GM12864 (cell line): ENCODE results near the gene RASD2.

Experiments used
- DNase-seq: peaks from one replicate; pipeline ENCODE4 v3.0.0-alpha.2; 2011; ENCODE audit warnings: low read depth
- H3K4me3 ChIP-seq: 2 replicates; pipeline ENCODE4 v1.5.1; 2011; ENCODE audit warnings: mild to moderate bottlenecking, low read depth, low read length, control low read depth
- CTCF ChIP-seq: IDR thresholded peaks from 2 replicates; pipeline ENCODE4 v1.5.1; 2011; ENCODE audit warnings: low read depth, mild to moderate bottlenecking, moderate library complexity, low read length, control low read depth, inconsistent platforms; ENCODE audit errors: missing control alignments

The RASD2 gene

GRCh38 chr22:35525687-35526332, 14.8 kb upstream of the RASD2 start:
- H3K4me3 ChIP-seq, result no peak overlapping the region
- no peak for DNase-seq
- no peak for TF ChIP-seq CTCF

GRCh38 chr22:35526333-35526979, 14.2 kb upstream of the RASD2 start:
- no peak overlapping the region for H3K4me3 ChIP-seq
- TF ChIP-seq CTCF, result no peak
- no peak for DNase-seq

- no peak for TF ChIP-seq CTCF
- DNase-seq, result no peak
- H3K4me3 ChIP-seq, result no peak overlapping the region
These were observed 11.7 kb upstream of the RASD2 start for GRCh38 chr22:35528927-35529326.

- no peak overlapping the region for H3K4me3 ChIP-seq
- no peak for TF ChIP-seq CTCF
- no peak for DNase-seq
These were observed 9.9 kb upstream of the RASD2 start for GRCh38 chr22:35530700-35531099.

- no peak for TF ChIP-seq CTCF
- no peak overlapping the region for H3K4me3 ChIP-seq
- no peak for DNase-seq
These were observed 9.4 kb upstream of the RASD2 start for GRCh38 chr22:35531202-35531601.

- no peak overlapping the region for H3K4me3 ChIP-seq
- no peak for TF ChIP-seq CTCF
- no peak for DNase-seq
These were observed 9.0 kb upstream of the RASD2 start for GRCh38 chr22:35531676-35532075.
